Stomach (tissue), 4 donors: ENCODE results near the gene ABR.

Experiments used
- CTCF ChIP-seq, 7 experiments: fragments of 450-650 bp in 4 of 7; fragments of 200-600 bp in 3 of 7; sonication (generic) in 3 of 7; IDR thresholded peaks; one replicate each; pipeline ENCODE4 v1.5.1; 2016 to 2019; ENCODE audit warnings: antibody characterized with exemption in 7 of 7, control low read depth in 2 of 7, mild to moderate bottlenecking in 1 of 7
- EP300 ChIP-seq: sonication (generic); formaldehyde crosslinking; IDR thresholded peaks from one replicate; pipeline ENCODE4 v1.6.1; 2017; ENCODE audit warnings: antibody characterized with exemption
- POLR2A ChIP-seq, 4 donors: fragments of 450-650 bp; IDR thresholded peaks; one replicate each; pipeline ENCODE4 v1.6.1; 2016; ENCODE audit warnings: antibody characterized with exemption in 4 of 4, control low read depth in 2 of 4, mild to moderate bottlenecking in 1 of 4, moderate library complexity in 1 of 4
- POLR2AphosphoS5 ChIP-seq, 3 donors: sonication (generic); formaldehyde crosslinking; IDR thresholded peaks; one replicate each; pipeline ENCODE4 v1.6.1; 2016; ENCODE audit warnings: antibody characterized with exemption in 3 of 3

- no peak for TF ChIP-seq CTCF (IDR thresholded peaks at IDR 0.05)
- TF ChIP-seq POLR2AphosphoS5 (IDR thresholded peaks at IDR 0.05) = no peak
- TF ChIP-seq POLR2A (IDR thresholded peaks at IDR 0.05) = no peak
- TF ChIP-seq EP300 = no peak
Measured at GRCh38 chr17:1073241-1073962, 106.4 kb downstream of the ABR start.
